ENCODE results near the gene MCAM.

DNA sequence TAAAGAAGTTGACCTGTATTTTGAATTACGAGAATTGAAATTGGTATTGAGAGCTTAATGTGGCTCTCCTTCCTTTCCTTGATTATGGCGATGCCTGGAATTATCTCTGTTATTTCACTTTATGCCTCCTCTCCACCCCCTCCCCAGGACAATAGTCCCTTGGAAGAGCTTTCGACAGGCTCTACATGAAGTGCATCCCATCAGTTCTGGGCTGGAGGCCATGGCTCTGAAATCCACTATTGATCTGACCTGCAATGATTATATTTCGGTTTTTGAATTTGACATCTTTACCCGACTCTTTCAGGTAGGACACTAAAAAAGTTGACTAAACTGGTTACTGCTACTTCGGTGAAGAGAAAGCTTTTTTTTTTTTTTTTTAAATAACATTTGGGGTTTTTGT is 43.2 kb downstream of the MCAM start:
- TF ChIP-seq POLR2A (IDR thresholded peaks at IDR 0.05; ENCODE audit: low read length), result no peak
- no peak for TF ChIP-seq GATA1 (IDR thresholded peaks at IDR 0.05; ENCODE audit: low read depth, low read length)

Measured in erythroblast (primary cell).